Stimulated activated CD8-positive, alpha-beta memory T cell treated with anti-CD3 and anti-CD28 coated beads, Interleukin-4, amount 100 ng/mL, for 4 hours (primary cell): Measurements from ENCODE around the gene KCNH1.

ENCODE experiments used
- DNase-seq, 2 donors: peaks; one replicate each; pipeline ENCODE4 v3.0.0-alpha.2; 2020; ENCODE audit warnings: low read depth in 2 of 2, low spot score in 1 of 2

The KCNH1 gene

GRCh38 chr1:210654176-210654981 lies 479.6 kb downstream of the KCNH1 start:
- DNase-seq, result no peak

DNA sequence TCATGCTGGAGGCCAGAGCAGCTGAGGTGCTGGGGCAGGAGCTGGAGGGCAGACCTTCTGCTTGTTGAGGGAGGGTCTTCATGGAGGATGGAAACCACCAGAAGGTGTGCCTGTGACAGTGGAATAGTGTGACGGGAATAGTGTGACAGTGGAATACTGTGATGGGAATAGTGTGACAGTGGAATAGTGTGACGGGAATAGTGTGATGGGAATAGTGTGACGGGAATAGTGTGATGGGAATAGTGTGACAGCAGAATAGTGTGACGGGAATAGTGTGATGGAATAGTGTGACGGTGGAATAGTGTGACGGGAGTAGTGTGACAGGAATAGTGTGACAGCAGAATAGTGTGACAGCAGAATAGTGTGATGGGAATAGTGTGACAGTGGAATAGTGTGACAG lies 480.2 kb downstream of the KCNH1 start:
- DNase-seq, result no peak

- no peak for DNase-seq
Measured at GRCh38 chr1:210652329-210652954, 481.5 kb downstream of the KCNH1 start.

GRCh38 chr1:210650403-210650802 lies 483.5 kb downstream of the KCNH1 start:
- no peak for DNase-seq

DNA sequence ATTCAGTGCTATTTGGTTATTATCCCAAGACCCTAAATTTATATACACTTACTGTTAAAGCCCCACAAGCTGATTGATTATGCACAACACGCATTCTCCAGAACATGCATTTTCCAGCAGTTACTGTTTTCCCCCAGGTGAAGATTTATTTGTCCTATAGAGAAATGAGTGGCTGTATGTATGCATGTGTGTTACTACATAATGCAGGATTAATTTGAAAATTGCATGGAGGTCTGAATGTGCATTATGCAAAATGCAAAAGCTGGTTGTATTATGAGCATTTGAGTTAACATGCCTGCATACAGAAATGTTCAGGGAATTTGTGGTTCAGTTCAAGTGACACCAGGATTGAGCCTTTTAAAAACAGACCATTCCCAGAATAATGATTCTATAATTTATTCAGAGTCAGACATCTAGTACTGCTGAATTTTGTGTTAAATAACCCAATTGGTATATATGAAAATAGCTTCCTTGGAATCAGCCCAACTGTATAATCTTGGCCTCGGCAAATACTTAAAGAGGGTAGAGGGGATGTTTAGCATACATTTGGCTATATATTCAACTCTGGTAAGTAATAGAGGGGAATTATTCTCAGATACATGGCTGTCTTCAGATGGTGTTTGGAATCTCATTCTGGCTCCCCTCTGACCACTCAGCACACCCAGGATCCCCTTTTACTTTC lies 485.2 kb downstream of the KCNH1 start:
- no peak for DNase-seq

DNA sequence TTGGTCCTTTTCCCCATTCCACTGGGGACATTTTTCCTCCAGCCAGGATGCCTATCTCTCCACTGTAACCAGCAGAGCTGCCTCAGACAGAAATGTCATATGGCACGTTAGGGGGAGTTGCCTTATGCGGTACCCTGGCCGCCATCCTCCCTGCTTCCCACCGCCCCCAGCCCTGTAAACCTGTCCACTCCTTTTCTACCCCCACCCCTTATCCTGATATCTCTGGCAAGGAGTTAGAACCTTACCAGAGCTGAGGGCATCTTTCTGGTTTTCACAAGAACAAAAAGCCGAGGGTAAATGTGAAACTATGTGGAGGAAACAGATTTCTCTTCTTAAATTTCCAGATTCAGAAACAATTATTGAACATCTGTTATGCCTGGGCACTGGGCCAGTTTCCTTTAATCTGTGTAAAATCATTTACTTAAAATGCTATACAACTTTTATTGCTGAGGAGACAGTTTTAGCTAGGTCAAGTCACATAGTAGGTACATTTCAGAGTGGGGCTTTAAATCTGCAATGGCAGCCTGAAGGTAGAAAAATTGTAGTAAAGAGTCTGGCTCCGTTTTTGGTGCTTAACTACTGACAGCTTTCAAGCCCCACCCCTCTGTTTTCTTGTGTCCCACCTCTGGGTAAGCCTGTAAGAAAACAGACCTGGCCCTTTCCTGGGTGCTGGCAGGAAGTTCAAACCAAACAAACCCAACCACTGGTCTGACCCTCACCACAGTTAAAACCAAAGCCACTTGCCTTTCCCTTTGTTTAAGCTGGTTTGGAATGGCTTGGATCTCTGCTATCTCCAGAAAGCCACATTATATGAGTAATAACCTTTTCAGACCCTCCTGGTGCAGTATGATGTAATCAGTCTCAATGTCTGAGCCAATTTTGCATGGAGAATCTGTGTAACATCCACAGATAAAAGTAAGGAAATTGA lies 486.3 kb downstream of the KCNH1 start:
- no peak for DNase-seq

GRCh38 chr1:210646258-210646616 lies 487.7 kb downstream of the KCNH1 start:
- no peak for DNase-seq

DNA sequence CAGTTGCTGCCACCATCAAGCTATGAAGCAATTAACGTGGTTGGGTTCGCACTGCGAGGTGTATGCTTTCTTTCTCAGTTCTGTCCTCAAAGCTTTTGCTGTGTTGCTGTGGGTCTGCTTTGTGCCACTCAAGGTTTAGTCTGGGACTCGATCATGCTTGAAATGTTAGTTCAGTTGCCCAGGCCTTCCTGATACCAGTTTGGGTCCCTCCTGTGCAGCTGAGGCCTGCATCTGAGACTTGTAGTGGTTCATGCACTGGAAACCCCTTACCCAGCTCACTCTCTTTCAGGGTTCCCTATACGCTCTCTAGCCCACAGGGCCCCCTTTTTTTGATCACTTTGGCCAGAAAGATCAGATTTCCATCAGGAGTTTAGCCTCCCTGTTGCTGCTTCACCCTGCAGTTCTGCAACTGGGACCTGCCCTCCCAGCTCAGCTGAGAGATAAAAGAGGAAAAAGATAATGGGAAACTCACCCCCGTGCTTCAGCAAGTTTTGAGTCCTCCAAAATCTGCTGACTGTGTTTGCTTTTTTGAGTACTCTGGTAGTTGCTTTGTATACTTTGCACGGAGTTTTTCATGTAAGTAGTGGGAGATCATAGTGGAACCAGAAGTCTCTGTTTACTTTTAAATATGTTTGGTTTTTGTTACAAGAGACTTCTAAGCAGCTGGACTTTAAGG lies 488.2 kb downstream of the KCNH1 start:
- no peak for DNase-seq

- DNase-seq, result no peak
Measured at GRCh38 chr1:210641582-210641981, 492.4 kb downstream of the KCNH1 start.

DNA sequence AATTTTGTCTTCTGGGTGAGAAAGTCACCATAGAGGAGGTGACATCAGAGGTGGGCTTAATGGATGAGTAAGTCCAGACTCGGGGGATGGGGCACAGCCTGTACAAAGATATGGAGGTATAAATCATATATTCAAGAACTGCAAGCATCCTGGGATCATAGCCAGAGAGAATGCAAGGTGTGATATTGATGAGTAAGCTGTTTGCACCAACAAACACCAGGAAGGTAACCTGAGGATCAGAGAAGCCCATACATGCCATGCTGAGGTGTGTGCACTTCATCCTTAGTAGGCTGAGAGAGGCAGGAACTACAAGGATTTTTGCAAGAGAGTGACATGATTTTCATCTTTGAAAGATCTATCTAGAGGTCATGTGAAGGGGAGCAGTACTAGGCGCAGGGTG lies 498.8 kb downstream of the KCNH1 start:
- no peak for DNase-seq

- no peak for DNase-seq
Measured at GRCh38 chr1:210633636-210634035, 500.3 kb downstream of the KCNH1 start.

DNA sequence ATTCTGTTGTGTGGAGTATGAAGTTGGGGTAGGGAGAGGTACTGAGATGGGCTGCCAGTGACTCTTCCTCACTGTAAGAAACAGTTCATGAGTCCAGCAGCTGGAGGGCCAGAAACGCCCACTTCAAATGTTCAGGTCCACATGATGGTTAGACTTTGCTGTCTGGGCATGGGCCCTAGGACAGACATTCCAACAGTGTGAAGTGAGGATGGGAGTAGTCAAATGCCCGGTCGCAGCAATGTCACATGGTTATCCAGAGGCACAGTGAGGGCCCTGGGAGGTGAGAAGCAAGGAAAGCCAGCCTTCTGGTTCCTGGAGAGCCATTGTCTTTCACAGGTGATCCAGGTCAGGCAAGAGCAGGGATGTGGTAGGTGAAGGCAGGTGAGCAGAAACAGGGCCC lies 500.8 kb downstream of the KCNH1 start:
- no peak for DNase-seq

DNA sequence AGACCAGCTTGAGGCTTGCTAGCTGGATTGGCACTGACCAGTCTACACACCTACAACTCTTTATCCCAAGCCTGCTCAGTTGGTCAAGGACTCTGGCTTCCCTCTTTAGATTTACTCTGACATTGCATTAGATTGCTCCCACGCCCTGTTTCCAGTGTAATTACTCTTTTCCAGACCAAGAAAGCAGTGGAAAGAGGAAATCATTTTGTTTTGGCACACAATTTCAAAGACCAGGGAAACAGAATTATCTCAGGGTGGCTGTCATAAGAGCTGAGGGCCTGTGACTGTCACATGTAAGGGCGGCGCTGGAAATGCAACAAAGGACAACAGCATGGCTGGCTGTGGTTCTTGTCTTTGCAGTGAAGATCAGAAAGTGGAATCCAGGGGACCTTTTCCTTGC lies 502.5 kb downstream of the KCNH1 start:
- no peak for DNase-seq

DNA sequence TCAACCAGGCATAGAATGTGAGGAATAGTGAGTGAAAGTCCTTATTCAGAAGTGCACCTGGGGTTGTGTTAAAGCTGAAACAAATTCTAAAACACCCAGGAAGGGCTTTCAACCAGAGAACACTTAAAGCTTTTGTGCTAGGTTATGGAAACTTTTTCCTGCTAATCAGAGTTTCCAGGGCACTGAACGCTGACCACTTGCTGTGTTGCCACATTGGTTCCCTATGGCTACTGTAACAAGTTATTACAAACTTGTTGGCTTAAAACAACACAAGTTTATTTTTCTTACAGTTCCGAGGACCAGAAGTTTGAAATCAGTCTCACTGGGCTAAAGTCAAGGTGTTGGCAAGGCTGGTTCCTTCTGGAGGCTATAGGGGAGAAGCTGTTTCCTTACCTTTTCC lies 504.7 kb downstream of the KCNH1 start:
- no peak for DNase-seq

DNA sequence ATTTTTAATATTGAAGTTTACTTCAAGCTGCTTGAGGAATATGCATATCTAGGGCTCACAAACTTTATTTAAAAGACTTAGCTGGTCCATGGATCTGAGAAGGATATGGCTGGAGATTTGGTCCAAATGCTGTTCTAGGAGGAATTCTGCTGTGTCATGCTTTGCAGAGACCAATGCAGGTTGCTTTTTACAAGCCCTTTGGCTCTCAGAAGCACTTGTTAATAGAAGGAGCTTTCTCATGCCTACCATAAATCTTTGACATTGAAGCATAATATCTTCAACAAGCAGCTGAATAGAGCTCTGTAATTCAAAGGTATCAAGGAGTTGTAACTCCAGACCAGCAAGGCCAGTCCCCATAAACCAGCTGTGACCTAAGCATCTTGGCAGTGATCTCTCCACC lies 506.2 kb downstream of the KCNH1 start:
- DNase-seq, result no peak
